ENCODE measurements around the gene CASP10.
"Not testable (repeated sequence)": the region's sequence is repeated elsewhere in the genome, so short reads cannot be mapped to it uniquely, and the experiment has no call there.

Gene CASP10

DNA sequence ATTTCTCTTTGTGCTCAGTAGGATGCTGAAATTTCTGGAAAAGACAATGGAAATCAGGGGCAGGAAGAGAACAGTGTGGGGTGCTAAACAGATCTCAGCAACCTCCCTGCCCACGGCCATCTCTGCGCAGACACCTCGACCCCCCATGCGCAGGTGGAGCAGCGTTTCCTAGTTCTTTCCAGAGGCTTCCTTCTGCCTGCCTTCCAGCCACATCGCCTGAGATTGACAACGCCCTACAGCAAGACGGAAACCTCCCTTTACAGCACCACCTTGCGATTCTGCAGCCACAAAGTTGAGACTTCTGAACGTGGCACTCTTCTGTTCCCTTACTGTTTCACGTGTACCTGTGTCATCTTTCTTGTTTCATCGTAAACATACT, 46.0 kb downstream of the CASP10 start:
- DNase-seq, result no peak
- H3K27me3 Mint-ChIP-seq, result no peaks in the 10 kb centered on the region
- peaks cover 45% of the 10 kb centered on the region for H3K4me1 Mint-ChIP-seq (ENCODE audit: low read depth)
- H3K36me3 Mint-ChIP-seq (ENCODE audit: low read depth), result peaks cover 6% of the 10 kb centered on the region
- no peaks in the 10 kb centered on the region for H3K9me3 Mint-ChIP-seq
- peak overlapping the region; percentile 86 for H3K27ac Mint-ChIP-seq
- H3K4me3 Mint-ChIP-seq, result peak overlapping the region; percentile 28

DNA sequence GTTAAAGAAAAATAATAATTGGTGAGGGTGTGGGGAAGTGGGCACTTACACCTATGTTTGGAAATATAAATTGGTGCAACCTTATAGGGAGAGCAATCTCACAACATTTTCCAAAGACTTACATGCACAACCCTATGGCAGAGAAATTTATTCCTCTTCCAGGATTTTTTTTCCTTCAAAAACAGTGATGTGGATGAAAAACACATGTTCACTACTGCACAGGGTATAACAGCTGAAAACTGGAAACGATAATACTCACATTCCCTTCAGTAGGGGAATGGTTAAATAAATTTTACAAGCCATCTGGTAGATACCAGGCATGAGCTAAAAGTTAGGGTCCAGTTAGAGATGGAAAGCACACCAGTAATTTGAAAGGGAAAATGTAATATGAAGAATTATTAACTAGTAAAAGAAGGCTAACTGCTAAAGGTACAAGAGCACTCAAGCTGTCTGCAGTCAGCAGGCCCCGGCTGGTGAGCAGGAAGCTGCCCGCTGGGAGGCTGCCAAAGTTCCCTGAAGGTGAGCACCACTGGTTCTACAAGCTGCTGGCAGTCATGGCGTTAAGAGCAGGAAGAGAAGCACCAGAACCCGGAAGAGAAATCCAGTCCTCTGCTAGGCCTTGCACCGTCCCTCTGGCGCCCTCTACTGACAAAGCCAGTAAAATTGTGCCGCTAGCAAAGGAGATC, 49.0 kb downstream of the CASP10 start:
- Mint-ChIP-seq H3K36me3 (ENCODE audit: low read depth) (peaks cover 31% of the 10 kb centered on the region), H3K4me1 (ENCODE audit: low read depth) (peaks cover 51% of the 10 kb centered on the region), H3K27me3 (no peaks in the 10 kb centered on the region), H3K9me3 (no peaks in the 10 kb centered on the region), H3K27ac (peak overlapping the region; percentile 98), H3K4me3 (peak overlapping the region; percentile 97)
- DNase-seq, result peak; percentile 85

DNA sequence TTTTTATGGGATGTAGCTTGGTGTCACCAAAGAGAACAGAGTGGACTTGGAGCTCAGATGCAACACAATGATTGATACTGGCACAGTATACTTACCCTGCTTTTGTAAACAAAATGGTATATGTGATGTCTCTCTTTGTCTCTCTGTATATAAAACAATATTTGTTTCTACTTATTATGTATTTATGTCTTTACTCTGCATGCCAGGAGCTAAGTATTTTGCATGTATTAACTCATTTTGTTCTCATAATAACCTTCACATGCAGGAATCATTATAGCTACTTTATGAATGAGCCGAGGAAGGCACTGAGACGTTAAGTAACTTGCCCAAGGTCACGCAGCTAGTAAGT, 49.5 kb downstream of the CASP10 start:
- H3K36me3 Mint-ChIP-seq (ENCODE audit: low read depth), result peaks cover 37% of the 10 kb centered on the region
- no peaks in the 10 kb centered on the region for H3K9me3 Mint-ChIP-seq
- H3K4me1 Mint-ChIP-seq (ENCODE audit: low read depth), result peaks cover 57% of the 10 kb centered on the region
- H3K27ac Mint-ChIP-seq, result peak overlapping the region; percentile 98
- H3K27me3 Mint-ChIP-seq, result no peaks in the 10 kb centered on the region
- peak overlapping the region; percentile 97 for H3K4me3 Mint-ChIP-seq
- DNase-seq, result no peak

DNA sequence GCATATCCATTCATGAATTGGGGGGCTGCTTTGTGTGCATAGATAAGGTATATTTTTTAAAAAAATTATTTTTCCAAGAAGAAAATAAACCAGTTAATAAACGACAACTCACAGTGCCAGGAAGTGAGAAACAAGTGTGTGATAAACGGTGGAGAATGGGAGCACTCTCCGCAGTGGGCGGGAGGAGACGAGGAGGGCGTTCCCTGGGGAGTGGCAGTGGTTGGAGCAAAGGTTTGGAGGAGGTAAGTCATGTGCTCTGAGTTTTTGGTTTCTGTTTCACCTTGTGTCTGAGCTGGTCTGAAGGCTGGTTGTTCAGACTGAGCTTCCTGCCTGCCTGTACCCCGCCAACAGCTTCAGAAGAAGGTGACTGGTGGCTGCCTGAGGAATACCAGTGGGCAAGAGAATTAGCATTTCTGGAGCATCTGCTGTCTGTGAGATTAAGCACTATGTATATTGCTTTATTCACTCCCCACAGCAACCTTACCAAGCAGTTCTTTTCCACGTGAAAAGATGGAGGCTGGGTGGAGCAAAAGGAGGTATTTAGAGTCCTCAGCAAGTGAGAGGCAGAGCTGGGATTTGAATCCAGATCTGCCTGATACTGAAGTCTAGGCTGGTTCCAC, 50.4 kb downstream of the CASP10 start:
- H3K36me3 Mint-ChIP-seq (ENCODE audit: low read depth), result peaks cover 45% of the 10 kb centered on the region
- peaks cover 60% of the 10 kb centered on the region for H3K4me1 Mint-ChIP-seq (ENCODE audit: low read depth)
- no peaks in the 10 kb centered on the region for H3K9me3 Mint-ChIP-seq
- peak overlapping the region; percentile 97 for H3K4me3 Mint-ChIP-seq
- H3K27ac Mint-ChIP-seq, result peak overlapping the region; percentile 98
- H3K27me3 Mint-ChIP-seq, result no peaks in the 10 kb centered on the region
- DNase-seq, result peak; percentile 87

DNA sequence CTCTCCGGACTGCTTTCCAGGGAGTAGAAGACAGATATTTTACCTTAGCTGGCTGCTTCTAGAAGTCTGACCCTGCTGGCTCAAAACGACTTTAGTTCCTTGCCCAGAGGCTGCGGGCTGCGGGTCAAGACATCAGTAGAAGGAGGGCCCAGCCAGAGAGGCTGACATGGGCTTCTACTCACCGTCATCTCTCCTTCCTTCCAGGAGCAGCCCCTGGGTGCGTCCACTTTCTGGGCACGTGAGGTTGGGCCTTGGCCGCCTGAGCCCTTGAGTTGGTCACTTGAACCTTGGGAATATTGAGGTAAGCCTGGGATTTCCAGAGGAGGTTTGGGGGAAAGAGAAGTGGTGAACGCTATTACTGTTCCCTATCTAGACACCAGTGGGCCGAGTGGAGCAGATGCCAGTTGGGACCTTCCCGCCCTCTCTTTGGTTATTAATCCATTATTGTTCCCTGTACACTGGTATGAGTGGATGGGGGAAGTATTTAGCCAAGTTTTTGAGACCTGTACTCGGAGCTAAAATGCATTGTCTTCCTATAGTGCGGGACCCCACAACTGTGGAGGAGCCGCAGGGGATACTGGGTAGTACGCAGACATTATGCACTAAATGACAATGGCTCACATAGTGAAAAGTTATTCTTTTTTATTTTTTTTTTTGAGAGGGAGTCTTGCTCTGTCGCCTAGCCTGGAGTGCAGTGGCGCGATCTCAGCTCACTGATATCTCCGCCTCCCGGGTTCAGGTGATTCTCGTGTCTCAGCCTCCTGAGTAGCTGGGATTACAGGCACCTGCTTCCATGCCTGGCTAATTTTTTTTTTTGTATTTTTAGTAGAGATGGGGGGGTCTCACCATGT, 51.1 kb downstream of the CASP10 start:
- DNase-seq, result peak; percentile 62
- no peaks in the 10 kb centered on the region for H3K9me3 Mint-ChIP-seq
- H3K27me3 Mint-ChIP-seq, result no peaks in the 10 kb centered on the region
- peak overlapping the region; percentile 98 for H3K27ac Mint-ChIP-seq
- H3K36me3 Mint-ChIP-seq (ENCODE audit: low read depth), result peaks cover 48% of the 10 kb centered on the region
- peaks cover 54% of the 10 kb centered on the region for H3K4me1 Mint-ChIP-seq (ENCODE audit: low read depth)
- peak overlapping the region; percentile 97 for H3K4me3 Mint-ChIP-seq

DNA sequence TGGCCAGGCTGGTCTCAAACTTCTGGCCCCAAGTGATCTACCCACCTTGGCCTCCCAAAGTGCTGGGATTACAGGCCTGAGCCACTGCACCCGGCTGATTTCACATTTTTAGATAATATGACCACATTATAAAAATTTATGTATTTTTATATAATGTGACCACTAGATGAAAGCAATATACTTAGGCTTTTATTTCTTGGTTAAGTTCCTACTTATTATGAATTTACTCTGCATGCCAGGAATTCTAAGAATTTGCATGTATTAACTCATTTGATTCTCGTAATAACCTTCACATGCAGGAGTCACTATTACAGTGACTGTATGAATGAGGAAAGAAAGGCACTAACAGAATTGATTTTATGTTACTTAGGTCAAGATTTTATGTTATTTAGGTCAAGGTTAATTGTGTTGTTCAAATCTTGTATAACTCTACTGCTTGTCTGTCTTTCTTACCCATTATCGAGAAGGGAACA, 51.8 kb downstream of the CASP10 start:
- Mint-ChIP-seq H3K36me3 (ENCODE audit: low read depth) (peaks cover 52% of the 10 kb centered on the region), H3K27me3 (no peaks in the 10 kb centered on the region), H3K9me3 (no peaks in the 10 kb centered on the region), H3K4me1 (ENCODE audit: low read depth) (peaks cover 57% of the 10 kb centered on the region), H3K4me3 (peak overlapping the region; percentile 97), H3K27ac (peak overlapping the region; percentile 98)
- DNase-seq, result no peak

DNA sequence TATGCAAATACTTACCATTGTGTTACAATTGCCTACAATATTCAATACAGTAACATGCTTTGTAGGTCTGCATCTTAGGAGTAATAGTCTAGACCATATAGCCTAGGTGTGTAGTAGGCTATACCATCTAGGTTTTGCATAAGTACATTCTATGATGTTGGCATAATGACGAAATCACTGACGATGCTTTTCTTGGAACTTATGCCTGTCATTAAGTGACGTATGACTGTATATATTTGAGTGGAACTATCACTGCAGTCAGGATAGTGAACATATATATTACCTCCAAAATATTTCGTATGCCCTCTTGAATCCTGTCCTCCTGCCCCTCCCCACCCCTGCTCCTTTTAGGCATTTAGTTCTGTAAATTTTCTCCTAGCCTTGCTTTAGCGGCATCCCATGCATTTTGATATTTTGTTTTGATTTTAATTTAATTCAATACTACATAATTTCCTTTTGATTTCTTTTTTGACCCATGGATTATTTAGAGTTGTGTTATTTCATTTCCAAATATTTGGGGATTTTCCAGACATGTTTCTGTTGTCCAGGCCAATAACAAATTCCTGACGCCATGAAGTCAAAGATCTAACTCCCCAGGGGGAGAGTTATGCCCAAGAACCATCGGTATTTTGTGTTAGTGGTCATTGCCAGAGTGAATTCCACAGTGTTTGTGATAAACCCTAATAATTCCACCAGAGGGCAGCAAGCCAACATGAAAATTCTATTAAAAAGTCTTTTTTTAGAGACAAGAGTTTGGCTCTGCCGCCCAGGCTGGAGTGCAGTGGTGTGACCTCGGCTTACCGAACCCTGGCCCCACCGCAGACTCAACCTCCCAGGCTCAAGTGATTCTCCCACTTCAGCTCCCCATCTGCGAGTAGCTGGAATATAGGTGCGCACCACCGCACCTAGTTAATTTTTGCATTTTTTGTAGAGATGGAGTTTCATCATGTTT, 53.2 kb downstream of the CASP10 start:
- peak; percentile 57 for DNase-seq
- Mint-ChIP-seq H3K27me3 (no peaks in the 10 kb centered on the region), H3K27ac (peak overlapping the region; percentile 89), H3K4me1 (ENCODE audit: low read depth) (peaks cover 59% of the 10 kb centered on the region), H3K9me3 (peaks cover 8% of the 10 kb centered on the region), H3K4me3 (peak overlapping the region; percentile 97), H3K36me3 (ENCODE audit: low read depth) (peaks cover 67% of the 10 kb centered on the region)

DNA sequence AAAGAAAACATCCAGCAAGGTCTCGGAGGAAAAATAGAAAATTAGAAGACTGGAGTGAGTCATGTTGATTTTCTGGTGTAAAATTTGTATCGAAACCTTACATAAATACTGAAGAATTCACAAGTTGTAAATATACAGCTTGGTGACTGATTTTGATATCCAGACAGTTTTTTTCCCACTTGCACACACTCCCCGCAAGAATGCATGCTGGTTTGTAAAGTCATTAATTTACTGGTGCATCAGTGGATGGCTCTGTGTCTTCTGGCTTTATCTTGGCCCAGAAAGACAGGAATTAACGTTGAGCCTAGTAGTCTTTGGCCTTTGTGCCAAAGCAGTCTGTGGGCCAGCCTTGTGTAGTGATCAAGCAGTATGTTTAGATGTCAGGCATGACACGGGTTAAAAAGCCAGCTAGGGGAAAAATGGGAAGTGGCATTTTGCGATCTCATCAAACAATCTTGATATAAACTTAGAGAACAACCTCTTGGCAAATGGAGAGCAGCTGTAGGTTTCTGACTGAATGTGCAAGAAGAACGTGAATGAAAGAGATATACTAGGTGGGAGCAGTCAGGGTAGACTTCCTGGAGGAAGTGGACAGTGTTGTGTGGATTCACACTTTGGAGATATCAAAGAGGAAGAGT, 54.7 kb downstream of the CASP10 start:
- H3K27me3 Mint-ChIP-seq, result no peaks in the 10 kb centered on the region
- peak overlapping the region; percentile 97 for H3K4me3 Mint-ChIP-seq
- peaks cover 56% of the 10 kb centered on the region for H3K4me1 Mint-ChIP-seq (ENCODE audit: low read depth)
- DNase-seq, result no peak
- peak overlapping the region; percentile 89 for H3K27ac Mint-ChIP-seq
- H3K9me3 Mint-ChIP-seq, result peaks cover 13% of the 10 kb centered on the region
- peaks cover 81% of the 10 kb centered on the region for H3K36me3 Mint-ChIP-seq (ENCODE audit: low read depth)

DNA sequence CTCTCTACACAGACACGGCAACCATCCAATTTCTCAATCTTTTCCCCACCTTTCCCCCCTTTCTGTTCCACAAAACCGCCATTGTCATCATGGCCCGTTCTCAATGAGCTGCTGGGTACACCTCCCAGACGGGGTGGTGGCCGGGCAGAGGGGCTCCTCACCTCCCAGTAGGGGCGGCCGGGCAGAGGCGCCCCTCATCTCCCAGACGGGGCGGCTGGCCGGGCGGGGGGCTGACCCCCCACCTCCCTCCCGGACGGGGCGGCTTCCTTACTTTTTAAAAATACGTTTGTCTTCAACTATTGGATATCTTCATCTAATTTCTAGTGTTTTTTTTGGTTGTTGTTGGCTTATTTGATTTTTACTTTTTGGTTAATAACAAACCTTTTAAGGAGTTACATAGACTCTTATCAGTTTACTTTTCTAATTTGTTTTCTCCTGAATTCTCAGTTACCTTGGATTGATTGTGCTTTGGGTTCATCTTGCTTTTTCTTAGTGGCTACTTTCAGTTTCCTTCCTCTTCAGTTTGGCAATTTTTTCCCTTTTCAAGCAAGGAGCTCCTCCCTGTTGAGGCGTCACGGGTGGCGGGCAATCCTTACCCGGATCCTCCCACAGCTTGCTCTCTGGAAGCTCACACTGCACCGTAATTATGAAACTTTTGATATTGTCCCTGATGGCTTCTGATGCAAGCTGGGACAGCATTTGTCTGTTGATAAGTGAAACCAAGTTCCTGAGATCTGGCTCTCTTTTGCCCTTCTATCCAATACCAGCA, 56.4 kb downstream of the CASP10 start:
- Mint-ChIP-seq H3K9me3 (peaks cover 13% of the 10 kb centered on the region), H3K36me3 (ENCODE audit: low read depth) (peaks cover 82% of the 10 kb centered on the region), H3K4me3 (peak overlapping the region; percentile 4), H3K4me1 (ENCODE audit: low read depth) (peaks cover 62% of the 10 kb centered on the region), H3K27ac (peak overlapping the region; percentile 60)
- H3K27me3 Mint-ChIP-seq, DNase-seq: not testable (repeated sequence)

DNA sequence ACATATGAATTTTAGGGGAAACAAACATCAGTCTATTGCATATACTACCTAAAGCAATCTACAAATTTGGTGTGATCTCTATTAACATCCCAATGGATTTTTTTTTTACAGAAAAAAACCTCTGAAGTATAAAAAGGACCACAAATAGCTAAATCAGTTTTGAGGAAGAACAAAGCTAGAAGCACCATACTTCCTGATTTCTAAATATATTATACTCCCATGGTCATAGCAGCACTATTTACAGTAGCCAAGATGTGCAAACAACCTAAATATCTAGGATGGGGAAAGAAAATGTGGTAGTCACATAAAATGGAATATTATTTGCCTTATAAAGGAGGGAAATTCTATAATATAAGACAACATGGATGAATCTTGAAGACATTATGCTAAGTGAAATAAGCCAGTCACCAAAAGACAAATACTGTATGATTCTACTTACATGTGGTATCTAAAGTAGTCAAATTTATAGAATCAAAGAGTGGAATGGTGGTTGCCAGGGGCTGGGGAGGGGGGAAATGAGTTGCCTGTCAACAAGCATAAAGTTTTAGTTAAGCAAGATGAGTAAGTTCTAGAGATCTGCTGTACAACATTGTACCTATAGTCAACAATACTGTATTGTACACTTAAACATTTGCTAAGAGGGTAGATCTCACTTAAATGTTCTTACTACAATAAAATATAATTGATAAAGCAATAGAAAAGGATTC, 59.8 kb downstream of the CASP10 start:
- Mint-ChIP-seq H3K9me3 (peaks cover 13% of the 10 kb centered on the region), H3K27me3 (no peaks in the 10 kb centered on the region), H3K27ac (no peak overlapping the region), H3K4me1 (ENCODE audit: low read depth) (peaks cover 60% of the 10 kb centered on the region), H3K36me3 (ENCODE audit: low read depth) (peaks cover 76% of the 10 kb centered on the region), H3K4me3 (no peak overlapping the region)
- no peak for DNase-seq

DNA sequence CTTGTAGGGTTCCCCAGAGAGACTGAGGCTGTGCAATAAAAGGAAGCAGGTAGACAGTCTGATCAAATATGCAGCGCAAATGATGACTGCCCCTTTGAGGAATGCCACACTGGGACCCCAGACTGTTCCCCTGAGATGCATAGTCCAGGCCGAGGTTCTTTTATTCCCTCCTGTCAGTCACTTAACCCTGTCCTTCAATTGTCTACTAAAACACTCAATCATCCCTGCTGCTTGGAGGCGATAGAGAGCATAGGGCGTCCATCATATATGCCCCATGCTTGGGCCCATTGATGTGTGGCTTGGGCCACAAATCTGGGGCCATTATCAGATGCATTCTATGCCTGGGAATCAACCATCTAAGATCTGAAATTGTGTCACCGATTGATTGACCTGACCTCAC, 61.9 kb downstream of the CASP10 start:
- peaks cover 13% of the 10 kb centered on the region for H3K9me3 Mint-ChIP-seq
- H3K4me3 Mint-ChIP-seq, result no peak overlapping the region
- H3K27ac Mint-ChIP-seq, result peak overlapping the region; percentile 35
- DNase-seq, result no peak
- H3K36me3 Mint-ChIP-seq (ENCODE audit: low read depth), result peaks cover 72% of the 10 kb centered on the region
- no peaks in the 10 kb centered on the region for H3K27me3 Mint-ChIP-seq
- peaks cover 69% of the 10 kb centered on the region for H3K4me1 Mint-ChIP-seq (ENCODE audit: low read depth)

DNA sequence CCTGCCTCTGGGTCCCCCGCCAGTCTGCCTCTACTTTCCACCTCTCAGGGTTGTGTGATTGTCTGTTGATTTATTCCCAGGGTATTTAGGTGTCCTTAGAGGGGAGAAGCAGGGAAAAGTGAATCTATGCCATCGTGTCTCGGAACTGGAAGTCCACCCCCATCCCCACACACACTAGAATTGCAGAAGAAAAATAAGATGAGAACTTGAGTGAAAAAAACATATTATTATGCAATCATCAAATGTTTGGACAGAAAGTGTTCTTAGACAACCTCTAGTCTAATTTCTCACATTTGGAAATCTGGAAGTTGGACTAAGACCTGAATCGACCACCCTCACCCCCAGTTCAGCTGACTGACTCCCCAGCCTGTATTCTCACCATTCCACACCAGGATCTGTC, 63.3 kb downstream of the CASP10 start:
- Mint-ChIP-seq H3K9me3 (peaks cover 3% of the 10 kb centered on the region), H3K36me3 (ENCODE audit: low read depth) (peaks cover 71% of the 10 kb centered on the region), H3K4me1 (ENCODE audit: low read depth) (peaks cover 74% of the 10 kb centered on the region), H3K27ac (no peak overlapping the region), H3K27me3 (no peaks in the 10 kb centered on the region), H3K4me3 (no peak overlapping the region)
- no peak for DNase-seq

All from activated T-cell treated with anti-CD3 and anti-CD28 coated beads, Interleukin-2, amount 50 U/mL, for 24 hours (primary cell).